ENCODE data around the gene AGPAT3. TPM values are rescaled to one million over a fixed set of nuclear protein-coding genes. Genes with fewer than 3 reads are reported as not detected.

The AGPAT3 gene
- total RNA-seq, 1 donor: 63.5 TPM

DNA sequence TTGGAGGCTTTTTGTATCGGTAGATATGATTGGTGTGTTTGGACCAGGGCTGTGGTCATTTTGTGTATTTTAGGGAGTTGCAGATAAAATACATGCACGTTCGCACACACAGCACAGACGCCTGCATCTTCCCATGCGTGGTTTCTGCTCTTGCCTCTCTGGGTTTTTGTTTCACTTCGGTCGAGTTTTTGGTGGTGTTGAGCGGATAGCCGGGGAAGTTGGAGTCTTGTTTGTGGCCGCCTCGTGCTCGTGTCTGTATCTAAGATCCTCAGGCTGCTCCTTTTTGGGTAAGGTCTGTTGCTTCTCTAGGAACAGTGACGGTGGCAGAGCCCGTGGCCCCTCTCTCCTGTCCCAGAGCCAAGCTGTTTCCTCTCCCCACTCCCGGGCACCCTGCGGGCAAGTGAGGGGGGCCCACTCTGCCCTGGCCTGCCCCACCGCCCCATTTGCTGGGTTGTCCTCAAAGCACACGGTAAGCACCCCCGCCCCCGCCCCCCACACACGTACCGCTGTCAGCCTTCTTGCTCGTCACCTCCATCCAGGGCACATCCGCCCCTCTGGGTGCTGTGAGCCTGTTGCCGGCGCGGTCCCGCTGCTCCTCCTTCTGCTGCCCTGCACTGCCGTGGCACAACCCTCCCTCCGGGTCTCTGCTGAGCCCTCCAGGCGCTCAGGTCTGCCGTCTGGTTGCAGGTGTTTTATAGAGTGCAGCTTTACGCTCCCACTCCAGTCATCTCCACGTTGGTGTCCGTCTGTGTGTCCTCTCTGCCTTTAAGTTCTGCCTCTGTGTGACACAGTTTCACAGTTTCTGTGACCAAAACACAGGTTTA is 51.9 kb downstream of the AGPAT3 start:
- peak; percentile 34 for DNase-seq (ENCODE audit: low read depth)
- H3K4me3 ChIP-seq (ENCODE audit: low read depth, low read length): peak overlapping the region; percentile 26
- TF ChIP-seq, protein P1, sequence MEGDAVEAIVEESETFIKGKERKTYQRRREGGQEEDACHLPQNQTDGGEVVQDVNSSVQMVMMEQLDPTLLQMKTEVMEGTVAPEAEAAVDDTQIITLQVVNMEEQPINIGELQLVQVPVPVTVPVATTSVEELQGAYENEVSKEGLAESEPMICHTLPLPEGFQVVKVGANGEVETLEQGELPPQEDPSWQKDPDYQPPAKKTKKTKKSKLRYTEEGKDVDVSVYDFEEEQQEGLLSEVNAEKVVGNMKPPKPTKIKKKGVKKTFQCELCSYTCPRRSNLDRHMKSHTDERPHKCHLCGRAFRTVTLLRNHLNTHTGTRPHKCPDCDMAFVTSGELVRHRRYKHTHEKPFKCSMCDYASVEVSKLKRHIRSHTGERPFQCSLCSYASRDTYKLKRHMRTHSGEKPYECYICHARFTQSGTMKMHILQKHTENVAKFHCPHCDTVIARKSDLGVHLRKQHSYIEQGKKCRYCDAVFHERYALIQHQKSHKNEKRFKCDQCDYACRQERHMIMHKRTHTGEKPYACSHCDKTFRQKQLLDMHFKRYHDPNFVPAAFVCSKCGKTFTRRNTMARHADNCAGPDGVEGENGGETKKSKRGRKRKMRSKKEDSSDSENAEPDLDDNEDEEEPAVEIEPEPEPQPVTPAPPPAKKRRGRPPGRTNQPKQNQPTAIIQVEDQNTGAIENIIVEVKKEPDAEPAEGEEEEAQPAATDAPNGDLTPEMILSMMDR (IDR thresholded peaks at IDR 0.05; ENCODE audit: insufficient read depth, low read depth, low read length): no peak

DNA sequence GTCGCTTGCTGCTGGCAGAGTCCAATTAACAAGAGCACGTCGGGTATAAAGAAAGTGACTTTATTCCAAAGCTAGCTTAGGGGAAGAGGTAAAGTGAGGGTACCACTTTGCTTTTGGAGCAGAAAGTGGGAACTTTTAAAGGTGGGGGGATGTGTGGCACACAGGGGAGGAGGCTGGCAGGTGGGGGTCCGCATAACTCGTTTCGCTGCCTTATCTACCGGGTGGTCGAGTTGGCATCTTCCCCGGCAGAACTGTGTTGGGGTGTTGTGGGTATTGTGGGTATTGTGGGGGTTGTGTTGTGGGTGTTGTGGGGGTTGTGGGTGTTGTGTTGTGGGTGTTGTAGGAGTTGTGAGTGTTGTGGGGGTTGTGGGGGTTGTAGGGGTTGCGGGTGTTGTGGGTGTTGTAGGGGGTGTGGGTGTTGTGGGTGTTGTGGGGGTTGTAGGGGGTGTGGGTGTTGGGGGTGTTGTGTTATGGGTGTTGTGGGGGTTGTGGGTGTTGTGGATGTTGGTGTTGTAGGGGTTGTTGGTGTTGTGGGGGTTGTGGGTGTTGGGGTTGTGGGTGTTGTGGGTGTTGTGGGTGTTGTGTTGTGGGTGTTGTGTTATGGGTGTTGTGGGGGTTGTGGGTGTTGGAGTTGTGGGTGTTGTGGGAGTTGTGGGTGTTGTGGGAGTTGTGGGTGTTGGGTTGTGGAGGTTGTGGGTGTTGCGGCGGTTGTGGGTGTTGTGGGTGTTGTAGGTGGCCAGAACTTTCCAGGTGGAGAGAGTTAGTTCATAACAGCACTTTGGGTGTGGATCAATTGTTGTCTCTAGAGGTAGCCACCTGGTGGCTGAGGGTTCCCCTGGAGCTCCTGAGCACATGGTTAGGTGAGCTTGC is 52.7 kb downstream of the AGPAT3 start:
- DNase-seq (ENCODE audit: low read depth): no peak
- H3K4me3 ChIP-seq (ENCODE audit: low read depth, low read length): no peak overlapping the region
- TF ChIP-seq, protein P1 (IDR thresholded peaks at IDR 0.05; ENCODE audit: insufficient read depth, low read depth, low read length): no peak

DNA sequence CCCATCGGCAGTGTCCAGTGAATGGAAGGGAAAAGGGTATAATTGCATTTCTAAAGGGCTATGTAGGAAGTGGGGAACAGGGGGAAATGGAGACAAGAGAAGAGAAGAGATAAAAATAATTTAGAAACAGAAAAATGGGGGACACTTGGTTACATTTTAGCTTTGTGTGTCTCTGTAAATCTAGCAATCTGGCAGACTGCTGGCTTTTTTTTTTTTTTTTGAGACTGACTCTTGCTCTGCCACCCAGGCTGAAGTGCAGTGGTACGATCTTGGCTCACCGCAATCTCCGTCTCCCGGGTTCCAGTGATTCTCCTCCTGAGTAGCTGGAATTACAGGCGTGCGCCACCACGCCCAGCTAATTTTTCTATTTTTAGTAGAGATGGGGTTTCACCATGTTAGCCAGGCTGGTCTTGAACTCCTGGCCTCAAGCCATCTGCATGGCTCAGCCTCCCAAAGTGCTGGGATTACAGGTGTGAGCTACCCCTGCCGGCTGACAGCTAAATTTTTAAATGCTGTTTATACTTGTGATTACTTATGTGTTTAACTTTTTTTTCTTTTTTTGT is 53.4 kb downstream of the AGPAT3 start:
- TF ChIP-seq, protein P1 (IDR thresholded peaks at IDR 0.05; ENCODE audit: insufficient read depth, low read depth, low read length): no peak
- DNase-seq (ENCODE audit: low read depth): no peak
- no peak overlapping the region for H3K4me3 ChIP-seq (ENCODE audit: low read depth, low read length)

DNA sequence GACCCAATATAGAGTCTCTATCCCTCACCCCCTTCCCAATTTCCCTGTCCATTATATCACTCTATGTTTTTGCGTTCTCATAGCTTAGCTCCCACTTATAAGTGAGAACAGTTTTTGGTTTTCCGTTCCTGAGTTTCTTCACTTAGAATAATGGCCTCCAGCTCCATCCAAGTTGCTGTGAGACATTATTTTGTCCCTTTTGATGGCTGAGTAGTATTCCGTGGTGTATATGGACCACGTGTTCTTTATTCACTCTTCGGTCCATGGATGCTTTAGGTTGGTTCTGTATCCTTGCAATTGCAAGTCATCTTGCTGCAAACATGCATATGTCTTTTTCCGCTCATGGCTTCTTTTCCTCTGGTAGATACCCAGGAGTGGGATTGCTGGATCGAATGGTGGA is 54.3 kb downstream of the AGPAT3 start:
- no peak for DNase-seq (ENCODE audit: low read depth)

DNA sequence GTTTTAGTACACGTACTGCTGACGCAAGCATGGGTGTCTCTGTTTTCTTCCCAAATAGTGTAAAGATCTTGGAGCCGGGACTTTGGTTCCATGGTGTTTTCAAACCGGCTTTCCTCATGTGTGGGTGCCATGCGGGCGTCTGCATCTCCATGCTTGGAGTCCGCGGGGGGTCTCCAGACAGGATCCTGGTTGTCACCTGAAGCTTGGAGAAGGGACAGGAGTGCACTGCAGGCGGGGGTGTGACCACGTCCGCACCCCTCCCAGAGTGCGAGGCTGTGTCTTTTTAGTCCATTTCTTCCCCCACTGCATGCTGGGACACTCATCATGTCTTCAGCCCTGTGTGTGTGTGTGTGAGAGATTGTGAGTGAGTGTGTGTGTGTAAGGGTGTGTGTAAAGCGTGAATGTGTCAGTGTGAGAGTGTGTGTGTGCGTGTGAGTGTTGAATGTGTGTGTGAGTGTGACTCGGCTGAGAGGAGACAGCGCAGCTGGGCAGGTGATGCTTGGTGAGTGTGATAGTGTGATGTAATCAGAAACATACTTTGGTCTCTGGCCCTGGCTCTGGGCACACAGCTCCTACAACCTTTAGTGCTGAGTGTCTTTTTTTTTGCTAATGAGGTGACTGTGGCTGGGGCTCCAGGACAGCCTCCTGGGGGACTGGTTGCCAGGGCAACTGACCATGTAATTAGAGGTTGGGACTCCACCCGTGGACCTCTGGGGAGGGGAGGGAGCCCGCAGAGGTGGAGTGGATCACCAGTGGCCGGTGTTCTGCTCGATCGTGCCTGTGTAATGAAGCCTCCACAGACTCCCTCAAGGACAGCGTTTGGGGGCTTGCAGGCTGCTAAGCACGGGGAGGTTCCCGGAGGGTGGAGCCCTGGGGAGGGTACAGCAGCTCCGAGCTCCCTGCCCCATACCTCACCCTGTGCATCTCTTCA is 55.1 kb downstream of the AGPAT3 start:
- DNase-seq (ENCODE audit: low read depth): no peak
- TF ChIP-seq, protein P1 (IDR thresholded peaks at IDR 0.05; ENCODE audit: insufficient read depth, low read depth, low read length): no peak
- H3K4me3 ChIP-seq (ENCODE audit: low read depth, low read length): no peak overlapping the region

More for the DNA sequence above, 54.3 kb downstream of the AGPAT3 start:
- TF ChIP-seq, protein P1 (IDR thresholded peaks at IDR 0.05; ENCODE audit: insufficient read depth, low read depth, low read length): no peak
- no peak overlapping the region for H3K4me3 ChIP-seq (ENCODE audit: low read depth, low read length)

DNA sequence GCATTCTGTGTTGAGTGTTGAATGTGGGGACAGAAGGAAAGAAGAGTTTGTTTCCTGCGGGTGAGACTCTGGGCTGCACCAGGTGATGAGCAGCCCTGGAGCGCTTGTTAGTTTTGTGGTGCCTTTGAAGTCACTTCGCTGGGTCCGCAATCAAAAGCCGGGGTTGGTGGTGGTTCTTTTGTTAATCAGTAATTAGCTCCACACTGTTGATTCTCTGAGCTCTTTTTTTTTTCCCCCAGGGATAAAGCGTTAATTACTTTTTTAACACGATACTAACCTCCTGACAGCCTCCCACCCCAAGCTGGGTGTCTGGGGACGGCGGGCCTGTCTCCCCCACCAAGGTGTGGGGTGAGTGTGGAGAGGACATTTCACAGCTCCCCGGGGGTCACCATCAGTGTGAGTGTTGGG is 56.6 kb downstream of the AGPAT3 start:
- H3K4me3 ChIP-seq (ENCODE audit: low read depth, low read length): no peak overlapping the region
- TF ChIP-seq, protein P1 (IDR thresholded peaks at IDR 0.05; ENCODE audit: insufficient read depth, low read depth, low read length): no peak
- DNase-seq (ENCODE audit: low read depth): no peak
